H9 (cell line): Measurements from ENCODE around the gene TCEA3. TPM values are rescaled to one million over a fixed set of nuclear protein-coding genes. Genes with fewer than 3 reads are reported as not detected.

Source experiments
- DNase-seq: peaks from one replicate; pipeline ENCODE4 v3.0.0-alpha.2; 2017
- H2AFZ ChIP-seq: one replicate; pipeline ENCODE4 v1.6.1; 2013; ENCODE audit warnings: mild to moderate bottlenecking, low read length, control low read depth, moderate library complexity
- H2AK5ac ChIP-seq: 2 replicates; pipeline ENCODE4 v1.6.1; 2013; ENCODE audit warnings: low read length, control low read depth, mixed read lengths; ENCODE audit not compliant: insufficient read length
- H2BK120ac ChIP-seq: one replicate; pipeline ENCODE4 v1.6.1; 2013; ENCODE audit warnings: low read depth, mild to moderate bottlenecking, low read length, control low read depth, inconsistent platforms; ENCODE audit not compliant: poor library complexity, severe bottlenecking
- H2BK12ac ChIP-seq: 2 replicates; pipeline ENCODE4 v1.6.1; 2013; ENCODE audit warnings: low read length, control low read depth, mixed read lengths, low read depth; ENCODE audit not compliant: insufficient read length
- H2BK15ac ChIP-seq: 2 replicates; pipeline ENCODE4 v1.6.1; 2013; ENCODE audit warnings: low read depth, low read length, control low read depth
- H2BK20ac ChIP-seq: one replicate; pipeline ENCODE4 v1.6.1; 2013; ENCODE audit warnings: low read depth, mild to moderate bottlenecking, low read length, control low read depth, inconsistent platforms; ENCODE audit not compliant: poor library complexity, severe bottlenecking
- H2BK5ac ChIP-seq: 2 replicates; pipeline ENCODE4 v1.6.1; 2013; ENCODE audit warnings: low read length, control low read depth, mixed read lengths; ENCODE audit not compliant: insufficient read length
- H3K14ac ChIP-seq: 2 replicates; pipeline ENCODE4 v1.6.1; 2013; ENCODE audit warnings: low read length, control low read depth; ENCODE audit not compliant: insufficient read depth
- H3K18ac ChIP-seq: 2 replicates; pipeline ENCODE4 v1.6.1; 2013; ENCODE audit warnings: low read depth, mild to moderate bottlenecking, mixed read lengths, low read length, control low read depth; ENCODE audit not compliant: insufficient read length
- H3K23ac ChIP-seq: 2 replicates; pipeline ENCODE4 v1.6.1; 2013; ENCODE audit warnings: low read length, control low read depth, mixed read lengths, low read depth; ENCODE audit not compliant: insufficient read length
- H3K23me2 ChIP-seq: 2 replicates; pipeline ENCODE4 v1.6.1; 2013; ENCODE audit warnings: low read depth, mild to moderate bottlenecking, mixed read lengths, low read length, control low read depth; ENCODE audit not compliant: insufficient read length, poor library complexity, severe bottlenecking
- H3K27ac ChIP-seq: 2 replicates; pipeline ENCODE4 v1.5.1; 2013; ENCODE audit warnings: low read length, control low read depth, mixed read lengths, low read depth; ENCODE audit not compliant: insufficient read length
- H3K27me3 ChIP-seq: 2 replicates; pipeline ENCODE4 v1.6.1; 2013; ENCODE audit warnings: low read length, control low read depth, inconsistent platforms; ENCODE audit not compliant: insufficient read depth
- H3K4ac ChIP-seq: 2 replicates; pipeline ENCODE4 v1.6.1; 2013; ENCODE audit warnings: low read depth, mild to moderate bottlenecking, control low read depth, inconsistent platforms, low read length, moderate library complexity
- H3K4me1 ChIP-seq: 2 replicates; pipeline ENCODE4 v1.6.1; 2013; ENCODE audit warnings: low read length, control low read depth, inconsistent platforms; ENCODE audit not compliant: insufficient read depth
- H3K4me2 ChIP-seq: 2 replicates; pipeline ENCODE4 v1.6.1; 2013; ENCODE audit warnings: low read length, control low read depth, mixed read lengths; ENCODE audit not compliant: insufficient read length, insufficient read depth
- H3K56ac ChIP-seq: 2 replicates; pipeline ENCODE4 v1.6.1; 2013; ENCODE audit warnings: low read depth, mild to moderate bottlenecking, mixed read lengths, low read length, control low read depth; ENCODE audit not compliant: insufficient read length
- H3K79me1 ChIP-seq: 2 replicates; pipeline ENCODE4 v1.6.1; 2013; ENCODE audit warnings: low read depth, mild to moderate bottlenecking, moderate library complexity, low read length, control low read depth, inconsistent platforms; ENCODE audit not compliant: insufficient read depth, poor library complexity, severe bottlenecking
- H3K79me2 ChIP-seq: 2 replicates; pipeline ENCODE4 v1.6.1; 2013; ENCODE audit warnings: low read length, control low read depth, inconsistent platforms; ENCODE audit not compliant: insufficient read depth
- H3K9ac ChIP-seq: 2 replicates; pipeline ENCODE4 v1.6.1; 2013; ENCODE audit warnings: low read length, control low read depth, mixed read lengths; ENCODE audit not compliant: insufficient read length; ENCODE audit errors: extremely low read depth
- H3K9me3 ChIP-seq: one replicate; pipeline ENCODE4 v1.6.1; 2013; ENCODE audit warnings: low read depth, low read length, inconsistent platforms; ENCODE audit not compliant: control insufficient read depth
- H3T11ph ChIP-seq: one replicate; pipeline ENCODE4 v1.6.1; 2013; ENCODE audit warnings: mild to moderate bottlenecking, low read length, control low read depth, inconsistent platforms
- H4K20me1 ChIP-seq: one replicate; pipeline ENCODE4 v1.6.1; 2013; ENCODE audit not compliant: control insufficient read depth, insufficient read length, insufficient read depth
- H4K5ac ChIP-seq: 2 replicates; pipeline ENCODE4 v1.6.1; 2013; ENCODE audit warnings: low read depth, mild to moderate bottlenecking, mixed read lengths, low read length, control low read depth; ENCODE audit not compliant: insufficient read length
- H4K8ac ChIP-seq: replicated peaks from 2 replicates; pipeline ENCODE4 v1.6.1; 2013; ENCODE audit warnings: low read length, control low read depth, mixed read lengths, low read depth; ENCODE audit not compliant: insufficient read length
- H4K91ac ChIP-seq: 2 replicates; pipeline ENCODE4 v1.6.1; 2013; ENCODE audit warnings: low read depth, mild to moderate bottlenecking, moderate library complexity, mixed read lengths, low read length, control low read depth; ENCODE audit not compliant: insufficient read length
- H3K27ac Mint-ChIP-seq, 3 experiments: 2 replicates in 2 of 3; 3 replicates in 1 of 3; pipeline ENCODE4 v1.8.0; 2020 to 2021; ENCODE audit warnings: mixed read lengths in 3 of 3, mild to moderate bottlenecking in 1 of 3, moderate library complexity in 1 of 3
- H3K27me3 Mint-ChIP-seq: 2 replicates; pipeline ENCODE4 v1.8.0; 2021; ENCODE audit warnings: low read depth, mild to moderate bottlenecking, moderate library complexity, mixed read lengths
- H3K36me3 Mint-ChIP-seq, 3 experiments: 2 replicates in 2 of 3; 3 replicates in 1 of 3; pipeline ENCODE4 v1.8.0; 2020 to 2021; ENCODE audit warnings: low read depth in 3 of 3, mixed read lengths in 3 of 3; ENCODE audit not compliant: insufficient read depth in 1 of 3
- H3K4me1 Mint-ChIP-seq, 2 experiments: 2 replicates each; pipeline ENCODE4 v1.8.0; 2020; ENCODE audit warnings: mixed read lengths in 2 of 2
- H3K4me3 Mint-ChIP-seq, 2 experiments: 2 replicates in 1 of 2; 3 replicates in 1 of 2; pipeline ENCODE4 v1.8.0; 2020 to 2021; ENCODE audit warnings: mild to moderate bottlenecking in 2 of 2, mixed read lengths in 2 of 2, moderate library complexity in 1 of 2
- H3K9me3 Mint-ChIP-seq, 2 experiments: 2 replicates in 1 of 2; 3 replicates in 1 of 2; pipeline ENCODE4 v1.8.0; 2020; ENCODE audit warnings: mild to moderate bottlenecking in 2 of 2, mixed read lengths in 2 of 2, moderate library complexity in 1 of 2
- CTCF ChIP-seq: fragments of 200-600 bp; sonication (generic); conservative IDR thresholded peaks from 3 replicates; pipeline ENCODE4 v1.8.0; 2021; ENCODE audit warnings: antibody characterized with exemption, mild to moderate bottlenecking
- WGBS: extraction: QIAGEN DNeasy Blood & Tissue Kit; methylation state at CpG from one replicate; pipeline ENCODE4 v1.1.7; 2013; ENCODE audit warnings: missing lambda C conversion rate, low lambda C conversion rate, mixed read lengths; ENCODE audit not compliant: insufficient read length; ENCODE audit errors: extremely low coverage; 5-methylcytosine and 5-hydroxymethylcytosine counted together
- total RNA-seq: library from RNA; stranded (reverse); gene quantifications from 2 replicates; pipeline ENCODE4 v1.2.1, GENCODE V29; 2021

TCEA3 gene
- total RNA-seq, 1 experiment from 2014 or later = 0.37 TPM

- H3K4me3 Mint-ChIP-seq = no peak overlapping the region
- Histone ChIP-seq H3K9ac (no peak overlapping the region), H3K27me3 (peaks cover 32% of the 10 kb centered on the region; the same call in 1 of the 2 replicates), H2AK5ac (no peak overlapping the region), H4K8ac (no peak overlapping the region), H3K23me2 (peaks cover 3% of the 10 kb centered on the region), H2BK12ac (no peak overlapping the region), H4K20me1 (peaks cover 2% of the 10 kb centered on the region), H2BK15ac (no peak overlapping the region), H2BK20ac (no peak overlapping the region), H3K79me1 (no peaks in the 10 kb centered on the region), H3K56ac (no peak overlapping the region), H3K23ac (no peak overlapping the region), H3K9me3 (no peaks in the 10 kb centered on the region), H4K91ac (no peak overlapping the region), H3K79me2 (no peaks in the 10 kb centered on the region), H2BK120ac (no peak overlapping the region), H3K4ac (no peak overlapping the region), H2BK5ac (no peak overlapping the region), H3K4me1 (no peaks in the 10 kb centered on the region), H3K4me2 (no peak overlapping the region), H3K27ac (no peak overlapping the region), H4K5ac (no peak overlapping the region), H3K14ac (no peak overlapping the region), H3T11ph (no peak overlapping the region), H2AFZ (no peak overlapping the region), H3K18ac (no peak overlapping the region)
- H3K9me3 Mint-ChIP-seq = no peaks in the 10 kb centered on the region
- no peak for TF ChIP-seq CTCF
- H3K27ac Mint-ChIP-seq = no peak overlapping the region
- no CpG with 5 or more reads among the region's 11 CpGs for WGBS
- DNase-seq = no peak
- peaks cover 4 to 10% of the 10 kb centered on the region in 2 experiments; a peak in 3 of 4 replicates for H3K4me1 Mint-ChIP-seq
- no peaks in the 10 kb centered on the region for H3K36me3 Mint-ChIP-seq
- no peaks in the 10 kb centered on the region for H3K27me3 Mint-ChIP-seq
Measured at GRCh38 chr1:23402286-23403037, 22.1 kb downstream of the TCEA3 start.
